HEK293 (cell line): ENCODE data around the gene SLC16A13.

Source experiments
- CTCF ChIA-PET: fragments of 350-600 bp; formaldehyde crosslinking; extraction: SDS; loops from one replicate; lab custom pipeline; 2021; ENCODE audit warnings: antibody characterized with exemption; lab: Yijun Ruan, JAX
- POLR2A ChIA-PET: fragments of 300-600 bp; formaldehyde crosslinking; extraction: SDS; loops from one replicate; lab custom pipeline; 2020; ENCODE audit warnings: antibody characterized with exemption, inconsistent platforms; lab: Yijun Ruan, JAX
- H3K27ac ChIP-seq: fragments of 200-500 bp; sonication (Bioruptor generic); 2 replicates; pipeline ENCODE4 v1.5.1; 2014; ENCODE audit warnings: low read depth, low read length, control low read depth, inconsistent platforms; ENCODE audit errors: extremely low read depth
- H3K36me3 ChIP-seq, 2 experiments: fragments of 200-500 bp in 1 of 2; sonication (Bioruptor generic) in 1 of 2; 1 replicate in 1 of 2; 2 replicates in 1 of 2; pipeline ENCODE4 v1.5.1; 2014 to 2017; ENCODE audit warnings: inconsistent platforms in 2 of 2, low read length in 2 of 2; ENCODE audit not compliant: control insufficient read depth in 2 of 2, insufficient read depth in 1 of 2
- H3K4me1 ChIP-seq: fragments of 200-500 bp; sonication (Bioruptor generic); 2 replicates; pipeline ENCODE4 v1.5.1; 2014; ENCODE audit warnings: mild to moderate bottlenecking, low read length, inconsistent platforms; ENCODE audit not compliant: control insufficient read depth, insufficient read depth
- H3K4me3 ChIP-seq: 2 replicates; pipeline ENCODE4 v1.5.1; 2011; ENCODE audit warnings: low read depth, mild to moderate bottlenecking, control low read depth, low read length, moderate library complexity
- H3K9me3 ChIP-seq: fragments of 200-500 bp; sonication (Bioruptor generic); 2 replicates; pipeline ENCODE4 v1.5.1; 2014; ENCODE audit warnings: low read depth, low read length, inconsistent platforms; ENCODE audit not compliant: control insufficient read depth, insufficient read depth
- ATF2 ChIP-seq: fragments of 450-650 bp; formaldehyde crosslinking; IDR thresholded peaks from 2 replicates; pipeline ENCODE4 v1.5.1; 2016; ENCODE audit warnings: missing biosample characterization, missing genetic modification characterization, low read depth
- BCL11A ChIP-seq: fragments of 450-650 bp; formaldehyde crosslinking; IDR thresholded peaks from 2 replicates; pipeline ENCODE4 v1.5.1; 2016; ENCODE audit warnings: low read depth, missing biosample characterization, missing genetic modification characterization
- BCL11B ChIP-seq: fragments of 450-650 bp; formaldehyde crosslinking; IDR thresholded peaks from 2 replicates; pipeline ENCODE4 v1.5.1; 2016; ENCODE audit warnings: low read depth, missing biosample characterization, missing genetic modification characterization
- GLI2 ChIP-seq: fragments of 450-650 bp; formaldehyde crosslinking; IDR thresholded peaks from 2 replicates; pipeline ENCODE4; 2017; ENCODE audit warnings: missing biosample characterization, missing genetic modification characterization, low read depth, borderline replicate concordance
- MYNN ChIP-seq: fragments of 450-650 bp; formaldehyde crosslinking; IDR thresholded peaks from 2 replicates; pipeline ENCODE4 v1.5.1; 2016; ENCODE audit warnings: missing biosample characterization, missing genetic modification characterization, borderline replicate concordance
- SCRT2 ChIP-seq: fragments of 450-650 bp; formaldehyde crosslinking; IDR thresholded peaks from 2 replicates; pipeline ENCODE4 v1.5.1; 2016; ENCODE audit warnings: missing biosample characterization, missing genetic modification characterization
- TCF7L2 ChIP-seq: IDR thresholded peaks from 2 replicates; pipeline ENCODE4 v1.6.1; 2011; ENCODE audit warnings: low read depth, mild to moderate bottlenecking, inconsistent platforms, low read length, moderate library complexity, borderline replicate concordance
- ZBTB20 ChIP-seq: fragments of 450-650 bp; formaldehyde crosslinking; IDR thresholded peaks from 2 replicates; pipeline ENCODE4 v1.5.1; 2016; ENCODE audit warnings: missing biosample characterization, missing genetic modification characterization
- ZNF10 ChIP-seq: fragments of 450-650 bp; formaldehyde crosslinking; IDR thresholded peaks from 2 replicates; pipeline ENCODE4 v1.5.1; 2017; ENCODE audit warnings: missing biosample characterization, missing genetic modification characterization
- ZNF175 ChIP-seq: fragments of 450-650 bp; formaldehyde crosslinking; IDR thresholded peaks from 2 replicates; pipeline ENCODE4 v1.5.1; 2016; ENCODE audit warnings: missing biosample characterization, missing genetic modification characterization
- ZNF423 ChIP-seq: fragments of 450-650 bp; formaldehyde crosslinking; IDR thresholded peaks from 2 replicates; pipeline ENCODE4 v1.5.1; 2016; ENCODE audit warnings: missing biosample characterization, missing genetic modification characterization
- ZNF510 ChIP-seq: fragments of 450-650 bp; formaldehyde crosslinking; IDR thresholded peaks from 2 replicates; pipeline ENCODE4 v1.5.1; 2018; ENCODE audit warnings: mild to moderate bottlenecking, missing genetic modification characterization, missing biosample characterization; ENCODE audit not compliant: insufficient replicate concordance
- ZNF76 ChIP-seq: fragments of 450-650 bp; formaldehyde crosslinking; IDR thresholded peaks from 2 replicates; pipeline ENCODE4; 2016; ENCODE audit warnings: low read depth, missing biosample characterization, missing genetic modification characterization, borderline replicate concordance
- ZNF768 ChIP-seq: fragments of 450-650 bp; formaldehyde crosslinking; IDR thresholded peaks from 2 replicates; pipeline ENCODE4 v1.5.1; 2018; ENCODE audit warnings: missing biosample characterization, mild to moderate bottlenecking, missing genetic modification characterization
- ZNF777 ChIP-seq: fragments of 450-650 bp; formaldehyde crosslinking; IDR thresholded peaks from 2 replicates; pipeline ENCODE4 v1.5.1; 2017; ENCODE audit warnings: missing biosample characterization, missing genetic modification characterization, borderline replicate concordance
- TF ChIP-seq, protein P1 (sequence below): fragments of 450-650 bp; formaldehyde crosslinking; IDR thresholded peaks from 2 replicates; pipeline ENCODE4 v1.5.1; 2016; ENCODE audit warnings: missing biosample characterization, missing genetic modification characterization
- TF ChIP-seq, protein P2 (sequence below): fragments of 450-650 bp; formaldehyde crosslinking; IDR thresholded peaks from 2 replicates; pipeline ENCODE4 v1.5.1; 2016; ENCODE audit warnings: missing biosample characterization, missing genetic modification characterization
- TF ChIP-seq, protein P3 (sequence below): fragments of 450-650 bp; formaldehyde crosslinking; IDR thresholded peaks from 2 replicates; pipeline ENCODE4 v1.5.1; 2016; ENCODE audit warnings: missing biosample characterization, missing genetic modification characterization
- TF ChIP-seq, protein P4 (sequence below): fragments of 450-650 bp; formaldehyde crosslinking; conservative IDR thresholded peaks from 2 replicates; pipeline ENCODE4 v1.5.1; 2016; ENCODE audit warnings: low read depth, missing biosample characterization, missing genetic modification characterization
- TF ChIP-seq, protein P5 (sequence below): fragments of 450-650 bp; formaldehyde crosslinking; IDR thresholded peaks from 2 replicates; pipeline ENCODE4 v1.5.1; 2017; ENCODE audit warnings: missing biosample characterization, missing genetic modification characterization

The SLC16A13 gene

DNA sequence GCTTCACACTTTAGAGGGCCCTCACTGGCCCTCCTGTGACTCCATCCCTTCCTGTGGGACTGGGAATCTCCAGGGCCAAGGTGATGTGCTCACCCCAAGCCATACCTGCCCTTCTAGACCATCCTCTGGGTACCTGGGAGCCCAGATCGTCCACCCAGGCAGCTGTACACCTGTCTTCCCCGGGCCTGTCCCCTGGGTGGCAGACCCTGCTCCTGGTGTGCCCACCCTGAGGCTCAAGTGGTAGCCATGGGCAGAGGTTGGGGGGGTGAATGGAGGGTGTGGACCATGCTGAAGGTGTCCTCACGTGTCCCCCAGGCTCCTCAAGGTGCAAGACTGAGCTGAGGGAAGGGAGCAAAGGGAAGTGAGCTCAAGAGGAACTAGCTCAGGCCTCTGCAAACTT is 34.9 kb downstream of the SLC16A13 start (continued):
- TF ChIP-seq ZNF768 (tag by site-specific recombination) = no peak
- TF ChIP-seq, protein P1, sequence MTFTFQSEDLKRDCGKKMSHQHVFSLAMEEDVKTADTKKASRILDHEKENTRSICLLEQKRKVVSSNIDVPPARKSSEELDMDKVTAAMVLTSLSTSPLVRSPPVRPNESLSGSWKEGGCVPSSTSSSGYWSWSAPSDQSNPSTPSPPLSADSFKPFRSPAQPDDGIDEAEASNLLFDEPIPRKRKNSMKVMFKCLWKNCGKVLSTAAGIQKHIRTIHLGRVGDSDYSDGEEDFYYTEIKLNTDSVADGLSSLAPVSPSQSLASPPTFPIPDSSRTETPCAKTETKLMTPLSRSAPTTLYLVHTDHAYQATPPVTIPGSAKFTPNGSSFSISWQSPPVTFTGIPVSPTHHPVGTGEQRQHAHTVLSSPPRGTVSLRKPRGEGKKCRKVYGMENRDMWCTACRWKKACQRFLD (tag by site-specific recombination) = no peak
- TF ChIP-seq, all 188 proteins: peak for 0

- no peaks in the 10 kb centered on the region for H3K4me1 ChIP-seq
- TF ChIP-seq ZNF76 = no peak
- no peak for TF ChIP-seq SCRT2 (tag by site-specific recombination)
- TF ChIP-seq, protein P2, sequence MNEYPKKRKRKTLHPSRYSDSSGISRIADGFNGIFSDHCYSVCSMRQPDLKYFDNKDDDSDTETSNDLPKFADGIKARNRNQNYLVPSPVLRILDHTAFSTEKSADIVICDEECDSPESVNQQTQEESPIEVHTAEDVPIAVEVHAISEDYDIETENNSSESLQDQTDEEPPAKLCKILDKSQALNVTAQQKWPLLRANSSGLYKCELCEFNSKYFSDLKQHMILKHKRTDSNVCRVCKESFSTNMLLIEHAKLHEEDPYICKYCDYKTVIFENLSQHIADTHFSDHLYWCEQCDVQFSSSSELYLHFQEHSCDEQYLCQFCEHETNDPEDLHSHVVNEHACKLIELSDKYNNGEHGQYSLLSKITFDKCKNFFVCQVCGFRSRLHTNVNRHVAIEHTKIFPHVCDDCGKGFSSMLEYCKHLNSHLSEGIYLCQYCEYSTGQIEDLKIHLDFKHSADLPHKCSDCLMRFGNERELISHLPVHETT (tag by site-specific recombination) = no peak
- no peak for TF ChIP-seq ZNF10
- TF ChIP-seq ZNF423 (tag by site-specific recombination) = no peak
- no peak for TF ChIP-seq ATF2 (tag by site-specific recombination)
- TF ChIP-seq ZNF510 = no peak
- no peak for TF ChIP-seq BCL11A (tag by site-specific recombination)
- no peak for TF ChIP-seq BCL11B (tag by site-specific recombination)
- TF ChIP-seq ZNF175 (tag by site-specific recombination) = no peak
- no peak for TF ChIP-seq MYNN (tag by site-specific recombination)
- TF ChIP-seq, protein P3, sequence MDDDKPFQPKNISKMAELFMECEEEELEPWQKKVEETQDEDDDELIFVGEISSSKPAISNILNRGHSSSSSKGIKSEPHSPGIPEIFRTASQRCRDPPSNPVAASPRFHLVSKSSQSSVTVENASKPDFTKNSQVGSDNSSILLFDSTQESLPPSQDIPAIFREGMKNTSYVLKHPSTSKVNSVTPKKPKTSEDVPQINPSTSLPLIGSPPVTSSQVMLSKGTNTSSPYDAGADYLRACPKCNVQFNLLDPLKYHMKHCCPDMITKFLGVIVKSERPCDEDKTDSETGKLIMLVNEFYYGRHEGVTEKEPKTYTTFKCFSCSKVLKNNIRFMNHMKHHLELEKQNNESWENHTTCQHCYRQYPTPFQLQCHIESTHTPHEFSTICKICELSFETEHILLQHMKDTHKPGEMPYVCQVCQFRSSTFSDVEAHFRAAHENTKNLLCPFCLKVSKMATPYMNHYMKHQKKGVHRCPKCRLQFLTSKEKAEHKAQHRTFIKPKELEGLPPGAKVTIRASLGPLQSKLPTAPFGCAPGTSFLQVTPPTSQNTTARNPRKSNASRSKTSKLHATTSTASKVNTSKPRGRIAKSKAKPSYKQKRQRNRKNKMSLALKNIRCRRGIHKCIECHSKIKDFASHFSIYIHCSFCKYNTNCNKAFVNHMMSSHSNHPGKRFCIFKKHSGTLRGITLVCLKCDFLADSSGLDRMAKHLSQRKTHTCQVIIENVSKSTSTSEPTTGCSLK = no peak
- no peak for TF ChIP-seq ZBTB20 (tag by site-specific recombination)
- TF ChIP-seq, protein P4, sequence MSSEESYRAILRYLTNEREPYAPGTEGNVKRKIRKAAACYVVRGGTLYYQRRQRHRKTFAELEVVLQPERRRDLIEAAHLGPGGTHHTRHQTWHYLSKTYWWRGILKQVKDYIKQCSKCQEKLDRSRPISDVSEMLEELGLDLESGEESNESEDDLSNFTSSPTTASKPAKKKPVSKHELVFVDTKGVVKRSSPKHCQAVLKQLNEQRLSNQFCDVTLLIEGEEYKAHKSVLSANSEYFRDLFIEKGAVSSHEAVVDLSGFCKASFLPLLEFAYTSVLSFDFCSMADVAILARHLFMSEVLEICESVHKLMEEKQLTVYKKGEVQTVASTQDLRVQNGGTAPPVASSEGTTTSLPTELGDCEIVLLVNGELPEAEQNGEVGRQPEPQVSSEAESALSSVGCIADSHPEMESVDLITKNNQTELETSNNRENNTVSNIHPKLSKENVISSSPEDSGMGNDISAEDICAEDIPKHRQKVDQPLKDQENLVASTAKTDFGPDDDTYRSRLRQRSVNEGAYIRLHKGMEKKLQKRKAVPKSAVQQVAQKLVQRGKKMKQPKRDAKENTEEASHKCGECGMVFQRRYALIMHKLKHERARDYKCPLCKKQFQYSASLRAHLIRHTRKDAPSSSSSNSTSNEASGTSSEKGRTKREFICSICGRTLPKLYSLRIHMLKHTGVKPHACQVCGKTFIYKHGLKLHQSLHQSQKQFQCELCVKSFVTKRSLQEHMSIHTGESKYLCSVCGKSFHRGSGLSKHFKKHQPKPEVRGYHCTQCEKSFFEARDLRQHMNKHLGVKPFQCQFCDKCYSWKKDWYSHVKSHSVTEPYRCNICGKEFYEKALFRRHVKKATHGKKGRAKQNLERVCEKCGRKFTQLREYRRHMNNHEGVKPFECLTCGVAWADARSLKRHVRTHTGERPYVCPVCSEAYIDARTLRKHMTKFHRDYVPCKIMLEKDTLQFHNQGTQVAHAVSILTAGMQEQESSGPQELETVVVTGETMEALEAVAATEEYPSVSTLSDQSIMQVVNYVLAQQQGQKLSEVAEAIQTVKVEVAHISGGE (tag by site-specific recombination) = no peak
- no peak for TF ChIP-seq TCF7L2
- TF ChIP-seq, protein P5, sequence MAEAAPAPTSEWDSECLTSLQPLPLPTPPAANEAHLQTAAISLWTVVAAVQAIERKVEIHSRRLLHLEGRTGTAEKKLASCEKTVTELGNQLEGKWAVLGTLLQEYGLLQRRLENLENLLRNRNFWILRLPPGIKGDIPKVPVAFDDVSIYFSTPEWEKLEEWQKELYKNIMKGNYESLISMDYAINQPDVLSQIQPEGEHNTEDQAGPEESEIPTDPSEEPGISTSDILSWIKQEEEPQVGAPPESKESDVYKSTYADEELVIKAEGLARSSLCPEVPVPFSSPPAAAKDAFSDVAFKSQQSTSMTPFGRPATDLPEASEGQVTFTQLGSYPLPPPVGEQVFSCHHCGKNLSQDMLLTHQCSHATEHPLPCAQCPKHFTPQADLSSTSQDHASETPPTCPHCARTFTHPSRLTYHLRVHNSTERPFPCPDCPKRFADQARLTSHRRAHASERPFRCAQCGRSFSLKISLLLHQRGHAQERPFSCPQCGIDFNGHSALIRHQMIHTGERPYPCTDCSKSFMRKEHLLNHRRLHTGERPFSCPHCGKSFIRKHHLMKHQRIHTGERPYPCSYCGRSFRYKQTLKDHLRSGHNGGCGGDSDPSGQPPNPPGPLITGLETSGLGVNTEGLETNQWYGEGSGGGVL (tag by site-specific recombination) = no peak
- TF ChIP-seq GLI2 (tag by site-specific recombination) = no peak
- TF ChIP-seq ZNF777 = no peak
- no peak overlapping the region for H3K27ac ChIP-seq
- ChIA-PET POLR2A (interaction anchor here (0.6 kb wide), 1 partner anchor 900 kb away, joined by 3 read pairs; no protein-coding TSS in a partner anchor), CTCF (interaction anchor here (0.6 to 1.2 kb wide), 2 partner anchors 27 to 63 kb away, joined by 3 to 5 read pairs; no protein-coding TSS in a partner anchor)
- H3K4me3 ChIP-seq = no peak overlapping the region
- H3K36me3 ChIP-seq = no peaks in the 10 kb centered on the region
- H3K9me3 ChIP-seq = no peaks in the 10 kb centered on the region
Observed at GRCh38 chr17:7072406-7072805, 36.6 kb downstream of the SLC16A13 start.
